Astrocyte (in vitro differentiated cells and primary cell): ENCODE results near the gene ARHGAP25.

Experiments used
- EZH2 ChIP-seq: IDR thresholded peaks from 2 replicates; pipeline ENCODE4 v1.6.1; 2012; ENCODE audit warnings: mild to moderate bottlenecking, low read length, inconsistent platforms; ENCODE audit not compliant: insufficient read depth
- TF ChIP-seq, protein P1 (sequence below): IDR thresholded peaks from 2 replicates; pipeline ENCODE4 v1.5.1; 2011; ENCODE audit warnings: low read depth, mild to moderate bottlenecking, inconsistent platforms, low read length, moderate library complexity; ENCODE audit not compliant: insufficient read depth

GRCh38 chr2:68847751-68848150, 113.1 kb downstream of the ARHGAP25 start:
- TF ChIP-seq, protein P1, sequence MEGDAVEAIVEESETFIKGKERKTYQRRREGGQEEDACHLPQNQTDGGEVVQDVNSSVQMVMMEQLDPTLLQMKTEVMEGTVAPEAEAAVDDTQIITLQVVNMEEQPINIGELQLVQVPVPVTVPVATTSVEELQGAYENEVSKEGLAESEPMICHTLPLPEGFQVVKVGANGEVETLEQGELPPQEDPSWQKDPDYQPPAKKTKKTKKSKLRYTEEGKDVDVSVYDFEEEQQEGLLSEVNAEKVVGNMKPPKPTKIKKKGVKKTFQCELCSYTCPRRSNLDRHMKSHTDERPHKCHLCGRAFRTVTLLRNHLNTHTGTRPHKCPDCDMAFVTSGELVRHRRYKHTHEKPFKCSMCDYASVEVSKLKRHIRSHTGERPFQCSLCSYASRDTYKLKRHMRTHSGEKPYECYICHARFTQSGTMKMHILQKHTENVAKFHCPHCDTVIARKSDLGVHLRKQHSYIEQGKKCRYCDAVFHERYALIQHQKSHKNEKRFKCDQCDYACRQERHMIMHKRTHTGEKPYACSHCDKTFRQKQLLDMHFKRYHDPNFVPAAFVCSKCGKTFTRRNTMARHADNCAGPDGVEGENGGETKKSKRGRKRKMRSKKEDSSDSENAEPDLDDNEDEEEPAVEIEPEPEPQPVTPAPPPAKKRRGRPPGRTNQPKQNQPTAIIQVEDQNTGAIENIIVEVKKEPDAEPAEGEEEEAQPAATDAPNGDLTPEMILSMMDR, result no peak
- TF ChIP-seq EZH2, result no peak
